Peyer's patch (tissue), 4 donors: ENCODE data around the gene KCNQ1OT1. TPM values are rescaled to one million over a fixed set of nuclear protein-coding genes. Genes with fewer than 3 reads are reported as not detected.

Source experiments
- DNase-seq, 3 donors: peaks; one replicate each; pipeline ENCODE4 v3.0.0-alpha.2; 2017 to 2019
- H3K27ac ChIP-seq, 4 donors: fragments of 200-600 bp; sonication (generic); one replicate each; pipeline ENCODE4 v1.5.1; 2016 to 2019
- H3K27me3 ChIP-seq, 2 donors: fragments of 200-600 bp; sonication (generic); one replicate each; pipeline ENCODE4 v1.5.1; 2019
- H3K36me3 ChIP-seq, 3 donors: fragments of 200-600 bp; sonication (generic); one replicate each; pipeline ENCODE4 v1.5.1; 2016 to 2019
- H3K4me1 ChIP-seq, 4 donors: fragments of 200-600 bp; sonication (generic); one replicate each; pipeline ENCODE4 v1.5.1; 2016 to 2019
- H3K4me3 ChIP-seq, 4 donors: fragments of 200-600 bp; sonication (generic); 1 replicate in 3 of 4; 2 replicates in 1 of 4; pipeline ENCODE4 v1.5.1; 2016 to 2019; ENCODE audit warnings: mild to moderate bottlenecking in 1 of 4
- H3K9me3 ChIP-seq, 4 donors: fragments of 200-600 bp; sonication (generic); one replicate each; pipeline ENCODE4 v1.5.1; 2016 to 2019; ENCODE audit warnings: mild to moderate bottlenecking in 1 of 4
- POLR2A ChIP-seq, 2 donors: fragments of 450-650 bp; IDR thresholded peaks; one replicate each; pipeline ENCODE4 v1.5.1; 2017; ENCODE audit warnings: antibody characterized with exemption in 2 of 2, mild to moderate bottlenecking in 2 of 2, moderate library complexity in 2 of 2
- total RNA-seq, 4 donors: library from RNA; depleted of rRNA; stranded (reverse); fragments of >200 nt; gene quantifications; one replicate each; pipeline ENCODE4 v1.1.0, GENCODE V29; 2016
- TF ChIP-seq, protein P1 (sequence below), 6 experiments: fragments of 450-650 bp in 4 of 6; fragments of 200-600 bp in 2 of 6; sonication (generic) in 1 of 6; IDR thresholded peaks; one replicate each; pipeline ENCODE4 v1.5.1; 2017 to 2019; ENCODE audit warnings: antibody characterized with exemption in 6 of 6, mild to moderate bottlenecking in 3 of 6, moderate library complexity in 1 of 6

The KCNQ1OT1 gene
- total RNA-seq, 4 donors from 2014 or later: 3.2 to 6.2 (median 4.5) TPM

- Histone ChIP-seq H3K4me1 (peaks cover 0 to 5% (median 0%) of the 10 kb centered on the region in 4 donors), H3K27me3 (no peaks in the 10 kb centered on the region), H3K9me3 (no peaks in the 10 kb centered on the region), H3K27ac (peak overlapping the region; percentile 78 to 95 (median 90)), H3K36me3 (no peaks in the 10 kb centered on the region), H3K4me3 (peak overlapping the region; percentile 56 to 73 (median 65))
- TF ChIP-seq, protein P1, sequence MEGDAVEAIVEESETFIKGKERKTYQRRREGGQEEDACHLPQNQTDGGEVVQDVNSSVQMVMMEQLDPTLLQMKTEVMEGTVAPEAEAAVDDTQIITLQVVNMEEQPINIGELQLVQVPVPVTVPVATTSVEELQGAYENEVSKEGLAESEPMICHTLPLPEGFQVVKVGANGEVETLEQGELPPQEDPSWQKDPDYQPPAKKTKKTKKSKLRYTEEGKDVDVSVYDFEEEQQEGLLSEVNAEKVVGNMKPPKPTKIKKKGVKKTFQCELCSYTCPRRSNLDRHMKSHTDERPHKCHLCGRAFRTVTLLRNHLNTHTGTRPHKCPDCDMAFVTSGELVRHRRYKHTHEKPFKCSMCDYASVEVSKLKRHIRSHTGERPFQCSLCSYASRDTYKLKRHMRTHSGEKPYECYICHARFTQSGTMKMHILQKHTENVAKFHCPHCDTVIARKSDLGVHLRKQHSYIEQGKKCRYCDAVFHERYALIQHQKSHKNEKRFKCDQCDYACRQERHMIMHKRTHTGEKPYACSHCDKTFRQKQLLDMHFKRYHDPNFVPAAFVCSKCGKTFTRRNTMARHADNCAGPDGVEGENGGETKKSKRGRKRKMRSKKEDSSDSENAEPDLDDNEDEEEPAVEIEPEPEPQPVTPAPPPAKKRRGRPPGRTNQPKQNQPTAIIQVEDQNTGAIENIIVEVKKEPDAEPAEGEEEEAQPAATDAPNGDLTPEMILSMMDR (IDR thresholded peaks at IDR 0.05): no peak
- peak; percentile 42 to 54 for TF ChIP-seq POLR2A (IDR thresholded peaks at IDR 0.05)
- DNase-seq: peak in 2 of 3 donors; percentile 58 to 71
Observed at GRCh38 chr11:2699185-2699530, 636 bp downstream of the KCNQ1OT1 start.

DNA sequence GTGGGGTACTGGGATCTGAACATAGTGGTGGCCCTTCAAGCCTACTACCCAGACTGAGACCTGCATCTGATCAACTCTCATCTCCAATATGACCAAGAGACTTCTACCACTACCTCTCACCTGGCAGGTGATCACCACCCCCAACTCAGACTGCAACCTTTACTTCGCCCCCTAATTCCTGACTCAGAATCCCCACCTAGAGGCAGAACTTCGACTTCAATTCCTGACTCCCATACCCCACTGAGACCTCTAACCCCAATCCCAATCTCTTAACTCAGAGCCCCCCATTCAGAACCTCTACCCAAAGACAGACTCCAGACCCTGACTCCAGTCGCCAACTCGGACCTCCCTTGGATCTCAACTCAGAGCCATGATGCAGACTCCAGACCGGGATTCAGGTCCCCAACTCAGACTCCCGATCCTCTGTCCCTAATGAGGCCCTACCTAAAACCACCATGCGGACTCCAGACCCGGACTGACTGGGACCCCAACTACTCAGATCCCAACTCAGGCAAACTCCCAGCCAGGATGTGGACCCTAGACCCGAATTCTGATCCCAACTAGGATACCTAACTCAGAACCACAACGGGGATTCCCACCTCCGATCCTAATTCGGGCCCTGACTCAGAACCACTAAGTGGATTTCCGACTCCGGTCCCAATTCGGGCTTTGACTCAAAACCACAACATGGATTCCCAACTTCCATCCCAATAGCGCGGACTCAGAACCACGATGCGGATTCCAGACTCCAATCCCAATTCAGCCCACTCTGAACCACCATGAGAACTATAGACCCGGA is 1.2 kb downstream of the KCNQ1OT1 start:
- Histone ChIP-seq H3K36me3 (no peaks in the 10 kb centered on the region), H3K9me3 (no peaks in the 10 kb centered on the region), H3K4me3 (peak overlapping the region; percentile 56 to 73 (median 65)), H3K4me1 (peaks cover 0 to 5% (median 0%) of the 10 kb centered on the region in 4 donors), H3K27me3 (no peaks in the 10 kb centered on the region), H3K27ac (peak overlapping the region; percentile 78 to 95 (median 90))
- peak in 2 of 3 donors; percentile 41 to 42 for DNase-seq
- no peak for TF ChIP-seq POLR2A (IDR thresholded peaks at IDR 0.05)
- TF ChIP-seq, protein P1 (IDR thresholded peaks at IDR 0.05): no peak

DNA sequence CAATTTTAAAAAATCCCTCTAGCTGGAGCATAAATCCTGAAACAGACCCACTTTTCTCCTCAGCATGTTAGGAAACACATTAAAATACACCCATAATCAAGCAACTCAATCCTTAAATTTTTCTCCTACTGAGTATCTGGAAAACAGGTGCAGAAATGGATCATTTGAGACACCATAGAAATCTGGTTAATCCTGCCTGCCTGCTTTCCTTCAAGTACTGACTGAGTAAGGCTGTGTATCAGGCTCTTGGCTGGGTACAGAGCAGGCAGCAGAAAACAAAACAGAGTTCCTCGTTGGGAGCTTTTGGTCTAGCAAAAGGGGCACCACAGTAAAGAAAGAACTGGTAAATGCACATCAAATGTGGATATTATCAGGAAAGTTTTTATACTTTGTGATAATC is 1.9 kb downstream of the KCNQ1OT1 start:
- Histone ChIP-seq H3K9me3 (no peaks in the 10 kb centered on the region), H3K36me3 (no peaks in the 10 kb centered on the region), H3K4me3 (peak overlapping the region in 2 of 4 donors; percentile 67 to 73), H3K27ac (no peak overlapping the region), H3K27me3 (no peaks in the 10 kb centered on the region), H3K4me1 (peaks cover 0 to 5% (median 0%) of the 10 kb centered on the region in 4 donors)
- peak in 1 of 3 donors; percentile 9 for DNase-seq
- no peak for TF ChIP-seq POLR2A (IDR thresholded peaks at IDR 0.05)
- TF ChIP-seq, protein P1 (IDR thresholded peaks at IDR 0.05): no peak

- peak in 1 of 3 donors; percentile 2 for DNase-seq
- no peaks in the 10 kb centered on the region for H3K9me3 ChIP-seq
- peaks cover 0 to 10% (median 0%) of the 10 kb centered on the region in 4 donors for H3K4me1 ChIP-seq
- no peak overlapping the region for H3K4me3 ChIP-seq
- no peak for TF ChIP-seq POLR2A (IDR thresholded peaks at IDR 0.05)
- TF ChIP-seq, protein P1 (IDR thresholded peaks at IDR 0.05): no peak
- no peaks in the 10 kb centered on the region for H3K36me3 ChIP-seq
- no peak overlapping the region for H3K27ac ChIP-seq
- H3K27me3 ChIP-seq: no peaks in the 10 kb centered on the region
Observed at GRCh38 chr11:2696455-2696854, 3.3 kb downstream of the KCNQ1OT1 start.

- Histone ChIP-seq H3K27ac (no peak overlapping the region), H3K4me1 (peaks cover 0 to 16% (median 0%) of the 10 kb centered on the region in 4 donors), H3K9me3 (no peaks in the 10 kb centered on the region), H3K27me3 (no peaks in the 10 kb centered on the region), H3K36me3 (no peaks in the 10 kb centered on the region), H3K4me3 (no peak overlapping the region)
- TF ChIP-seq POLR2A (IDR thresholded peaks at IDR 0.05): no peak
- TF ChIP-seq, protein P1 (IDR thresholded peaks at IDR 0.05): no peak
- DNase-seq: peak in 2 of 3 donors; percentile 18 to 29
Observed at GRCh38 chr11:2694995-2695939, 4.5 kb downstream of the KCNQ1OT1 start.
